HCT116 (cell line): ENCODE data around the gene BLACAT1.

Experiments used
- EZH2phosphoT487 ChIP-seq: fragments of 200-600 bp; IDR thresholded peaks from 2 replicates; pipeline ENCODE4 v1.6.1; 2018; ENCODE audit warnings: antibody characterized with exemption, borderline replicate concordance
- JUND ChIP-seq: IDR thresholded peaks from 2 replicates; pipeline ENCODE4 v1.6.1; 2012
- POLR2A ChIP-seq: IDR thresholded peaks from 2 replicates; pipeline ENCODE4 v1.7.0; 2011; ENCODE audit warnings: borderline replicate concordance; ENCODE audit not compliant: insufficient read depth, insufficient read length; ENCODE audit errors: extremely low read depth
- POLR2AphosphoS5 ChIP-seq: IDR thresholded peaks from 2 replicates; pipeline ENCODE4 v1.6.1; 2011; ENCODE audit warnings: mild to moderate bottlenecking, low read depth, low read length, moderate library complexity
- REST ChIP-seq: IDR thresholded peaks from 2 replicates; pipeline ENCODE4 v1.6.1; 2012; ENCODE audit warnings: low read depth
- SIN3A ChIP-seq: IDR thresholded peaks from 2 replicates; pipeline ENCODE4 v1.6.1; 2012; ENCODE audit warnings: low read depth
- SP1 ChIP-seq: IDR thresholded peaks from 2 replicates; pipeline ENCODE4 v1.6.1; 2012; ENCODE audit warnings: low read depth
- YY1 ChIP-seq: IDR thresholded peaks from 2 replicates; pipeline ENCODE4 v1.6.1; 2011; ENCODE audit warnings: low read length, low read depth, moderate library complexity, mild to moderate bottlenecking; ENCODE audit not compliant: insufficient replicate concordance; ENCODE audit errors: extremely low read depth
- ZBTB33 ChIP-seq: IDR thresholded peaks from 2 replicates; pipeline ENCODE4 v1.6.1; 2011; ENCODE audit warnings: mild to moderate bottlenecking, low read length, moderate library complexity; ENCODE audit not compliant: insufficient replicate concordance; ENCODE audit errors: extremely low read depth
- ZFX ChIP-seq: fragments of 450-650 bp; IDR thresholded peaks from 2 replicates; pipeline ENCODE4 v1.6.1; 2017
- TF ChIP-seq, protein P1 (sequence below), 3 experiments: fragments of 200-600 bp in 1 of 3; sonication (generic) in 1 of 3; IDR thresholded peaks in 2 of 3; conservative IDR thresholded peaks in 1 of 3; 2 replicates each; pipeline ENCODE4 v1.5.1; 2012 to 2017; ENCODE audit warnings: low read depth in 2 of 3, low read length in 2 of 3, antibody characterized with exemption in 1 of 3, borderline replicate concordance in 1 of 3, control low read depth in 1 of 3, mild to moderate bottlenecking in 1 of 3, mixed read lengths in 1 of 3, mixed run types in 1 of 3, moderate library complexity in 1 of 3; ENCODE audit not compliant: insufficient read depth in 1 of 3
- TF ChIP-seq, protein P2 (sequence below): IDR thresholded peaks from 2 replicates; pipeline ENCODE4 v1.6.1; 2012

- TF ChIP-seq, protein P1, sequence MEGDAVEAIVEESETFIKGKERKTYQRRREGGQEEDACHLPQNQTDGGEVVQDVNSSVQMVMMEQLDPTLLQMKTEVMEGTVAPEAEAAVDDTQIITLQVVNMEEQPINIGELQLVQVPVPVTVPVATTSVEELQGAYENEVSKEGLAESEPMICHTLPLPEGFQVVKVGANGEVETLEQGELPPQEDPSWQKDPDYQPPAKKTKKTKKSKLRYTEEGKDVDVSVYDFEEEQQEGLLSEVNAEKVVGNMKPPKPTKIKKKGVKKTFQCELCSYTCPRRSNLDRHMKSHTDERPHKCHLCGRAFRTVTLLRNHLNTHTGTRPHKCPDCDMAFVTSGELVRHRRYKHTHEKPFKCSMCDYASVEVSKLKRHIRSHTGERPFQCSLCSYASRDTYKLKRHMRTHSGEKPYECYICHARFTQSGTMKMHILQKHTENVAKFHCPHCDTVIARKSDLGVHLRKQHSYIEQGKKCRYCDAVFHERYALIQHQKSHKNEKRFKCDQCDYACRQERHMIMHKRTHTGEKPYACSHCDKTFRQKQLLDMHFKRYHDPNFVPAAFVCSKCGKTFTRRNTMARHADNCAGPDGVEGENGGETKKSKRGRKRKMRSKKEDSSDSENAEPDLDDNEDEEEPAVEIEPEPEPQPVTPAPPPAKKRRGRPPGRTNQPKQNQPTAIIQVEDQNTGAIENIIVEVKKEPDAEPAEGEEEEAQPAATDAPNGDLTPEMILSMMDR (IDR thresholded peaks at IDR 0.05 in 2 of 3, conservative IDR thresholded peaks at IDR 0.05 in 1 of 3; ENCODE audit: borderline replicate concordance in 1 of 3, insufficient read depth in 1 of 3, low read depth in 2 of 3, low read length in 2 of 3): no peak
- TF ChIP-seq POLR2A: no peak
- no peak for TF ChIP-seq JUND
- no peak for TF ChIP-seq YY1
- TF ChIP-seq SP1: no peak
- TF ChIP-seq REST: no peak
- no peak for TF ChIP-seq ZBTB33
- TF ChIP-seq POLR2AphosphoS5: no peak
- no peak for TF ChIP-seq SIN3A
- no peak for TF ChIP-seq ZFX
- no peak for TF ChIP-seq EZH2phosphoT487
- TF ChIP-seq, protein P2, sequence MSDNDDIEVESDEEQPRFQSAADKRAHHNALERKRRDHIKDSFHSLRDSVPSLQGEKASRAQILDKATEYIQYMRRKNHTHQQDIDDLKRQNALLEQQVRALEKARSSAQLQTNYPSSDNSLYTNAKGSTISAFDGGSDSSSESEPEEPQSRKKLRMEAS: no peak
Measured at GRCh38 chr1:205421798-205422197, 34.0 kb downstream of the BLACAT1 start, which contains the start of gene LEMD1.
